MM.1S (cell line): Measurements from ENCODE around the gene RERE.

Experiments
- EZH2 ChIP-seq: fragments of 300-600 bp; sonication (generic); optimal IDR thresholded peaks from 2 replicates; pipeline ENCODE3; 2017; ENCODE audit warnings: low read depth, mild to moderate bottlenecking, antibody characterized with exemption, low read length, mixed read lengths
- EZH2phosphoT487 ChIP-seq: fragments of 300-600 bp; sonication (generic); IDR thresholded peaks from 2 replicates; pipeline ENCODE4 v1.6.1; 2018; ENCODE audit warnings: antibody characterized with exemption, low read length
- TF ChIP-seq, protein P1 (sequence below): fragments of 300-600 bp; sonication (generic); IDR thresholded peaks from 2 replicates; pipeline ENCODE4 v1.5.1; 2016; ENCODE audit warnings: antibody characterized with exemption, low read length, mixed read lengths

GRCh38 chr1:8359617-8360481 lies 457.6 kb downstream of the RERE start:
- TF ChIP-seq, protein P1, sequence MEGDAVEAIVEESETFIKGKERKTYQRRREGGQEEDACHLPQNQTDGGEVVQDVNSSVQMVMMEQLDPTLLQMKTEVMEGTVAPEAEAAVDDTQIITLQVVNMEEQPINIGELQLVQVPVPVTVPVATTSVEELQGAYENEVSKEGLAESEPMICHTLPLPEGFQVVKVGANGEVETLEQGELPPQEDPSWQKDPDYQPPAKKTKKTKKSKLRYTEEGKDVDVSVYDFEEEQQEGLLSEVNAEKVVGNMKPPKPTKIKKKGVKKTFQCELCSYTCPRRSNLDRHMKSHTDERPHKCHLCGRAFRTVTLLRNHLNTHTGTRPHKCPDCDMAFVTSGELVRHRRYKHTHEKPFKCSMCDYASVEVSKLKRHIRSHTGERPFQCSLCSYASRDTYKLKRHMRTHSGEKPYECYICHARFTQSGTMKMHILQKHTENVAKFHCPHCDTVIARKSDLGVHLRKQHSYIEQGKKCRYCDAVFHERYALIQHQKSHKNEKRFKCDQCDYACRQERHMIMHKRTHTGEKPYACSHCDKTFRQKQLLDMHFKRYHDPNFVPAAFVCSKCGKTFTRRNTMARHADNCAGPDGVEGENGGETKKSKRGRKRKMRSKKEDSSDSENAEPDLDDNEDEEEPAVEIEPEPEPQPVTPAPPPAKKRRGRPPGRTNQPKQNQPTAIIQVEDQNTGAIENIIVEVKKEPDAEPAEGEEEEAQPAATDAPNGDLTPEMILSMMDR: no peak
- TF ChIP-seq EZH2 (no peak), EZH2phosphoT487 (no peak)
